Mononuclear cell (primary cell): ENCODE measurements around the gene RGPD4. TPM values are rescaled to one million over a fixed set of nuclear protein-coding genes. Genes with fewer than 3 reads are reported as not detected.

Experiments used
- total RNA-seq: library from RNA; depleted of rRNA; stranded (reverse); fragments of >200 nt; gene quantifications from one replicate; pipeline ENCODE4 v1.2.3, GENCODE V29; 2012

The RGPD4 gene
- total RNA-seq, 1 donor, result 0.10 TPM

Other genes starting within 250 kb of the RGPD4 start
- under 0.01 TPM for gene SLC5A7, start 159.6 kb downstream of the RGPD4 start, total RNA-seq